ENCODE results near the gene LMBR1L. TPM values are rescaled to one million over a fixed set of nuclear protein-coding genes. Genes with fewer than 3 reads are reported as not detected.

Gene LMBR1L
- total RNA-seq, 1 donor from 2014 or later = 61.7 TPM

GRCh38 chr12:49109641-49110463 lies 795 bp downstream of the LMBR1L start:
- Histone ChIP-seq H3K9me3 (no peaks in the 10 kb centered on the region), H3K27ac (peak overlapping the region; percentile 95), H3K4me1 (peaks cover 50% of the 10 kb centered on the region), H3K36me3 (peaks cover 25% of the 10 kb centered on the region), H3K27me3 (ENCODE audit: low read depth) (no peaks in the 10 kb centered on the region), H3K4me3 (peak overlapping the region; percentile 82)
- no peak for TF ChIP-seq CTCF (IDR thresholded peaks at IDR 0.05)
- DNase-seq = peak; percentile 57
- intact Hi-C loops (cut with DNase I) = no loop called here
- ATAC-seq = peak; percentile 36 to 45

- H3K36me3 ChIP-seq = peaks cover 34% of the 10 kb centered on the region
- ATAC-seq (peak; percentile 40 to 64), DNase-seq (peak; percentile 64)
- peak overlapping the region; percentile 95 for H3K27ac ChIP-seq
- H3K27me3 ChIP-seq (ENCODE audit: low read depth) = no peaks in the 10 kb centered on the region
- H3K4me3 ChIP-seq = peak overlapping the region; percentile 82
- no peak for TF ChIP-seq CTCF (IDR thresholded peaks at IDR 0.05)
- H3K9me3 ChIP-seq = no peaks in the 10 kb centered on the region
- H3K4me1 ChIP-seq = peaks cover 59% of the 10 kb centered on the region
- intact Hi-C loops (cut with DNase I) = no loop called here
Measured at GRCh38 chr12:49108958-49109404, 1.7 kb downstream of the LMBR1L start.

- Histone ChIP-seq H3K9me3 (no peaks in the 10 kb centered on the region), H3K27ac (no peak overlapping the region), H3K4me1 (peaks cover 62% of the 10 kb centered on the region), H3K27me3 (ENCODE audit: low read depth) (no peaks in the 10 kb centered on the region), H3K36me3 (peaks cover 67% of the 10 kb centered on the region), H3K4me3 (no peak overlapping the region)
- DNase-seq (no peak), ATAC-seq (no peak)
- intact Hi-C loops (cut with DNase I) = no loop called here
- TF ChIP-seq CTCF (IDR thresholded peaks at IDR 0.05) = no peak
Measured at GRCh38 chr12:49105504-49106084, 5.1 kb downstream of the LMBR1L start.

- H3K4me1 ChIP-seq = peaks cover 62% of the 10 kb centered on the region
- no peak for TF ChIP-seq CTCF (IDR thresholded peaks at IDR 0.05)
- DNase-seq (no peak), ATAC-seq (no peak)
- no peak overlapping the region for H3K27ac ChIP-seq
- no peaks in the 10 kb centered on the region for H3K27me3 ChIP-seq (ENCODE audit: low read depth)
- peaks cover 75% of the 10 kb centered on the region for H3K36me3 ChIP-seq
- H3K9me3 ChIP-seq = no peaks in the 10 kb centered on the region
- intact Hi-C loops (cut with DNase I) = no loop called here
- H3K4me3 ChIP-seq = no peak overlapping the region
Measured at GRCh38 chr12:49104822-49105221, 5.8 kb downstream of the LMBR1L start.

GRCh38 chr12:49100380-49100779 lies 10.3 kb downstream of the LMBR1L start:
- Histone ChIP-seq H3K4me1 (peaks cover 20% of the 10 kb centered on the region), H3K27me3 (ENCODE audit: low read depth) (no peaks in the 10 kb centered on the region), H3K36me3 (peaks cover 97% of the 10 kb centered on the region), H3K9me3 (no peaks in the 10 kb centered on the region), H3K27ac (no peak overlapping the region), H3K4me3 (no peak overlapping the region)
- intact Hi-C loops (cut with DNase I) = no loop called here
- ATAC-seq = no peak
- no peak for TF ChIP-seq CTCF (IDR thresholded peaks at IDR 0.05)
- no peak for DNase-seq

Measured in lower lobe of right lung (tissue), 2 donors.